Renal pelvis (tissue), 4 donors: ENCODE results near the gene DPH2. TPM values are rescaled to one million over a fixed set of nuclear protein-coding genes. Genes with fewer than 3 reads are reported as not detected.

Experiments used
- DNase-seq: peaks from one replicate; pipeline ENCODE4 v3.0.0-alpha.2; 2013
- polyA plus RNA-seq, 3 donors: library from polyadenylated mRNA; unstranded; fragments of 120-200 nt; gene quantifications; one replicate each; pipeline ENCODE4 v1.2.1, GENCODE V29; 2013; ENCODE audit not compliant: insufficient read length in 3 of 3

Gene DPH2
- polyA plus RNA-seq, 3 donors, result 23.2 to 27.2 (median 26.8) TPM

GRCh38 chr1:43938892-43939587, 30.8 kb upstream of the DPH2 start:
- DNase-seq, result no peak

- no peak for DNase-seq
These were observed 27.4 kb upstream of the DPH2 start for GRCh38 chr1:43942411-43942810.

- no peak for DNase-seq
These were observed 24.9 kb upstream of the DPH2 start for GRCh38 chr1:43944860-43945259.

GRCh38 chr1:43945674-43946235, 24.1 kb upstream of the DPH2 start:
- DNase-seq, result no peak

GRCh38 chr1:43946236-43947060, 23.4 kb upstream of the DPH2 start, which contains the start of gene IPO13:
TSS of gene IPO13 (plus strand) at chr1:43946950. CDS start at chr1:43947601, 651 bp downstream.
- DNase-seq, result peak; percentile 94

- no peak for DNase-seq
These were observed 22.5 kb upstream of the DPH2 start for GRCh38 chr1:43947061-43947873.

- no peak for DNase-seq
These were observed 21.9 kb upstream of the DPH2 start for GRCh38 chr1:43947874-43948437.

GRCh38 chr1:43949678-43950077, 20.1 kb upstream of the DPH2 start:
- DNase-seq, result no peak

GRCh38 chr1:43951021-43951985, 18.5 kb upstream of the DPH2 start:
- DNase-seq, result no peak

GRCh38 chr1:43952731-43953346, 17.0 kb upstream of the DPH2 start:
- no peak for DNase-seq

- DNase-seq, result no peak
These were observed 16.4 kb upstream of the DPH2 start for GRCh38 chr1:43953361-43953760.

GRCh38 chr1:43954036-43954435, 15.8 kb upstream of the DPH2 start:
- DNase-seq, result no peak

GRCh38 chr1:43956234-43956633, 13.6 kb upstream of the DPH2 start:
- no peak for DNase-seq

GRCh38 chr1:43957407-43958040, 12.3 kb upstream of the DPH2 start:
- DNase-seq, result no peak

- DNase-seq, result no peak
These were observed 11.2 kb upstream of the DPH2 start for GRCh38 chr1:43958351-43959255.

- DNase-seq, result no peak
These were observed 9.0 kb upstream of the DPH2 start for GRCh38 chr1:43960798-43961197.

GRCh38 chr1:43961692-43962091, 8.1 kb upstream of the DPH2 start:
- no peak for DNase-seq

- no peak for DNase-seq
These were observed 7.5 kb upstream of the DPH2 start for GRCh38 chr1:43962324-43962723.
